Testis (tissue), 3 donors: ENCODE results near the gene PLSCR2. TPM values are rescaled to one million over a fixed set of nuclear protein-coding genes. Genes with fewer than 3 reads are reported as not detected.

Experiments used
- DNase-seq: peaks from one replicate; pipeline ENCODE4 v3.0.0-alpha.2; 2019
- H3K27ac ChIP-seq, 2 donors: fragments of 200-600 bp; sonication (generic); one replicate each; pipeline ENCODE4 v1.5.1; 2019
- H3K27me3 ChIP-seq: fragments of 200-600 bp; sonication (generic); one replicate; pipeline ENCODE4 v1.5.1; 2019
- H3K36me3 ChIP-seq: fragments of 200-600 bp; sonication (generic); one replicate; pipeline ENCODE4 v1.5.1; 2017; ENCODE audit warnings: low read depth; ENCODE audit errors: missing control alignments
- H3K4me1 ChIP-seq: fragments of 200-600 bp; sonication (generic); one replicate; pipeline ENCODE4 v1.5.1; 2019
- H3K4me3 ChIP-seq, 2 donors: fragments of 200-600 bp; sonication (generic); one replicate each; pipeline ENCODE4 v1.5.1; 2017 to 2019
- H3K9me3 ChIP-seq: fragments of 200-600 bp; sonication (generic); one replicate; pipeline ENCODE4 v1.5.1; 2017
- CTCF ChIP-seq, 3 experiments: fragments of 450-650 bp in 2 of 3; fragments of 200-600 bp in 1 of 3; sonication (generic) in 1 of 3; IDR thresholded peaks; one replicate each; pipeline ENCODE4 v1.5.1; 2016 to 2019; ENCODE audit warnings: antibody characterized with exemption in 3 of 3, mild to moderate bottlenecking in 2 of 3, moderate library complexity in 1 of 3
- POLR2A ChIP-seq: fragments of 450-650 bp; IDR thresholded peaks from one replicate; pipeline ENCODE4 v1.6.1; 2017; ENCODE audit warnings: antibody characterized with exemption, mild to moderate bottlenecking, moderate library complexity
- WGBS, 2 donors: methylation state at CpG; one replicate each; pipeline ENCODE4 v1.1.5; 2018; 5-methylcytosine and 5-hydroxymethylcytosine counted together
- intact Hi-C: fragments of 100-400 bp; cut with DNase I; formaldehyde crosslinking; loops from one replicate; pipeline ENCODE4 v1.15.1; 2023; ENCODE audit warnings: low total_unique reads
- polyA plus RNA-seq: library from polyadenylated mRNA; stranded (reverse); fragments of 350-450 nt; fragmentation: Illumina TruSeq; extraction: RNeasy Lipid Tissue Mini Kit (QIAGEN cat#74804); gene quantifications from one replicate; pipeline ENCODE4 v1.2.3, GENCODE V29; 2014; ENCODE audit warnings: low read depth, low replicate concordance; ENCODE audit not compliant: insufficient read depth
- total RNA-seq, 2 donors: library from RNA; depleted of rRNA; stranded (reverse); fragments of >200 nt; gene quantifications; one replicate each; pipeline ENCODE4 v1.2.3, GENCODE V29; 2016

The PLSCR2 gene
- total and polyA plus RNA-seq, 3 donors from 2014 or later = 6.5 to 34.8 (median 9.4) TPM

GRCh38 chr3:146471012-146471411, 1.7 kb upstream of the PLSCR2 start:
- intact Hi-C loops = no loop called here
- TF ChIP-seq CTCF (IDR thresholded peaks at IDR 0.05) (no peak), POLR2A (no peak)
- 86 to 87% methylated on average over 1 of the region's 1 CpG for WGBS, 2 donors
- Histone ChIP-seq H3K36me3 (no peaks in the 10 kb centered on the region), H3K9me3 (no peaks in the 10 kb centered on the region), H3K27ac (no peak overlapping the region), H3K4me1 (peaks cover 6% of the 10 kb centered on the region), H3K27me3 (no peaks in the 10 kb centered on the region), H3K4me3 (no peak overlapping the region)
- DNase-seq = no peak

- Histone ChIP-seq H3K27me3 (no peaks in the 10 kb centered on the region), H3K4me3 (no peak overlapping the region)
Measured at GRCh38 chr3:146470425-146470990, 1.1 kb upstream of the PLSCR2 start.

GRCh38 chr3:146468671-146469149, 651 bp downstream of the PLSCR2 start:
- WGBS, 2 donors = 45 to 60% methylated on average over 10 of the region's 10 CpGs
- TF ChIP-seq CTCF (IDR thresholded peaks at IDR 0.05) (no peak), POLR2A (no peak)
- intact Hi-C loops = no loop called here
- no peaks in the 10 kb centered on the region for H3K9me3 ChIP-seq
- no peak for DNase-seq
- peaks cover 4% of the 10 kb centered on the region for H3K4me1 ChIP-seq
- H3K27ac ChIP-seq = peak overlapping the region; percentile 83 to 88
- H3K4me3 ChIP-seq = peak overlapping the region; percentile 64 to 78
- no peaks in the 10 kb centered on the region for H3K36me3 ChIP-seq
- H3K27me3 ChIP-seq = no peaks in the 10 kb centered on the region

More at GRCh38 chr3:146470425-146470990, 1.1 kb upstream of the PLSCR2 start:
- intact Hi-C loops = no loop called here
- Histone ChIP-seq H3K9me3 (no peaks in the 10 kb centered on the region), H3K27ac (no peak overlapping the region), H3K4me1 (peaks cover 6% of the 10 kb centered on the region), H3K36me3 (no peaks in the 10 kb centered on the region)
- no peak for TF ChIP-seq CTCF (IDR thresholded peaks at IDR 0.05)
- TF ChIP-seq POLR2A = no peak
- 45 to 70% methylated on average over 9 of the region's 9 CpGs for WGBS, 2 donors
- no peak for DNase-seq

GRCh38 chr3:146468234-146468633, 1.1 kb downstream of the PLSCR2 start:
- intact Hi-C loops = no loop called here
- Histone ChIP-seq H3K27me3 (no peaks in the 10 kb centered on the region), H3K27ac (peak overlapping the region in 1 of 2 donors; percentile 83), H3K36me3 (no peaks in the 10 kb centered on the region), H3K9me3 (no peaks in the 10 kb centered on the region), H3K4me1 (peaks cover 4% of the 10 kb centered on the region), H3K4me3 (no peak overlapping the region)
- DNase-seq = peak; percentile 21
- no peak for TF ChIP-seq POLR2A
- no peak for TF ChIP-seq CTCF (IDR thresholded peaks at IDR 0.05)
- WGBS, 2 donors = 22 to 35% methylated on average over 4 of the region's 4 CpGs

- intact Hi-C loops = no loop called here
- H3K9me3 ChIP-seq = no peaks in the 10 kb centered on the region
- TF ChIP-seq CTCF (IDR thresholded peaks at IDR 0.05) (no peak), POLR2A (no peak)
- H3K4me3 ChIP-seq = no peak overlapping the region
- DNase-seq = no peak
- WGBS, 2 donors = 0% methylated on average over 1 of the region's 1 CpG
- peaks cover 4% of the 10 kb centered on the region for H3K4me1 ChIP-seq
- H3K36me3 ChIP-seq = no peaks in the 10 kb centered on the region
- no peak overlapping the region for H3K27ac ChIP-seq
- H3K27me3 ChIP-seq = no peaks in the 10 kb centered on the region
Measured at GRCh38 chr3:146466604-146467003, 2.8 kb downstream of the PLSCR2 start.
